IMR-90 (cell line): ENCODE measurements around the gene FEZ2. TPM values are rescaled to one million over a fixed set of nuclear protein-coding genes. Genes with fewer than 3 reads are reported as not detected.

Experiments
- ATAC-seq: fragments of 200-7000 bp; cut with Tn5 transposase; 2 replicates; pipeline ENCODE4 v1.9.1; 2020; ENCODE audit warnings: low read depth, mild to moderate bottlenecking, moderate library complexity
- BruUV-seq: library from RNA; stranded (reverse); fragments of 400-500 nt; replicated peaks from 2 replicates; lab custom pipeline; 2021; lab: Mats Ljungman, UMichigan
- CTCF ChIA-PET: fragments of 300-600 bp; formaldehyde crosslinking; extraction: SDS; loops from one replicate; lab custom pipeline; 2021; ENCODE audit warnings: antibody characterized with exemption; lab: Yijun Ruan, JAX
- POLR2A ChIA-PET: fragments of 300-600 bp; sonication (Branson Sonifier 250); formaldehyde crosslinking; loops from one replicate; lab custom pipeline; 2022; ENCODE audit warnings: antibody characterized with exemption; ENCODE audit not compliant: unreplicated experiment; lab: Charles Lee
- DNase-seq: peaks from one replicate; pipeline ENCODE4 v3.0.0; 2013
- H2AFZ ChIP-seq: replicated peaks from 2 replicates; pipeline ENCODE3; 2013; ENCODE audit warnings: low read length, mild to moderate bottlenecking; ENCODE audit not compliant: poor library complexity
- H2AK5ac ChIP-seq: 2 replicates; pipeline ENCODE4 v1.6.1; 2013; ENCODE audit warnings: low read depth, low read length, inconsistent platforms
- H2AK9ac ChIP-seq: replicated peaks from 2 replicates; pipeline ENCODE3; 2013; ENCODE audit warnings: mild to moderate bottlenecking, low read depth, low read length, moderate library complexity; ENCODE audit not compliant: poor library complexity
- H2BK120ac ChIP-seq: 2 replicates; pipeline ENCODE4 v1.6.1; 2013; ENCODE audit warnings: low read depth, low read length, inconsistent platforms
- H2BK15ac ChIP-seq: 3 replicates; pipeline ENCODE4 v1.6.1; 2013; ENCODE audit warnings: low read depth, low read length, inconsistent platforms
- H2BK20ac ChIP-seq: 2 replicates; pipeline ENCODE4 v1.6.1; 2013; ENCODE audit warnings: low read depth, mild to moderate bottlenecking, inconsistent platforms, low read length, moderate library complexity
- H2BK5ac ChIP-seq: 2 replicates; pipeline ENCODE4 v1.6.1; 2013; ENCODE audit warnings: mild to moderate bottlenecking, low read depth, low read length, inconsistent platforms; ENCODE audit not compliant: poor library complexity, severe bottlenecking
- H3K14ac ChIP-seq: replicated peaks from 2 replicates; pipeline ENCODE4 v1.6.1; 2013; ENCODE audit warnings: low read depth, low read length, inconsistent platforms
- H3K18ac ChIP-seq: 2 replicates; pipeline ENCODE4 v1.6.1; 2013; ENCODE audit warnings: low read depth, low read length, control low read depth
- H3K23ac ChIP-seq: 2 replicates; pipeline ENCODE4 v1.6.1; 2013; ENCODE audit warnings: low read depth, low read length, inconsistent platforms
- H3K27ac ChIP-seq: 2 replicates; pipeline ENCODE4 v1.5.1; 2013; ENCODE audit warnings: mild to moderate bottlenecking, control low read depth, low read length; ENCODE audit not compliant: insufficient read depth
- H3K27me3 ChIP-seq: 2 replicates; pipeline ENCODE4 v1.6.1; 2013; ENCODE audit warnings: low read length; ENCODE audit not compliant: control insufficient read depth, insufficient read depth
- H3K36me3 ChIP-seq: 2 replicates; pipeline ENCODE4 v1.6.1; 2013; ENCODE audit warnings: low read length, mixed read lengths; ENCODE audit not compliant: control insufficient read depth, insufficient read depth
- H3K4ac ChIP-seq: 2 replicates; pipeline ENCODE4 v1.6.1; 2013; ENCODE audit warnings: low read depth, low read length, inconsistent platforms
- H3K4me1 ChIP-seq: 2 replicates; pipeline ENCODE4 v1.6.1; 2013; ENCODE audit warnings: low read length, mixed read lengths; ENCODE audit not compliant: control insufficient read depth, insufficient read depth
- H3K4me2 ChIP-seq: 2 replicates; pipeline ENCODE4 v1.6.1; 2013; ENCODE audit warnings: low read depth, mild to moderate bottlenecking, control low read depth, low read length, moderate library complexity
- H3K4me3 ChIP-seq: 2 replicates; pipeline ENCODE4 v1.5.1; 2013; ENCODE audit warnings: low read depth, mild to moderate bottlenecking, control low read depth, low read length, moderate library complexity; ENCODE audit not compliant: insufficient read depth
- H3K56ac ChIP-seq: 2 replicates; pipeline ENCODE4 v1.6.1; 2013; ENCODE audit warnings: low read length, inconsistent platforms; ENCODE audit not compliant: insufficient read depth; ENCODE audit errors: extremely low read depth
- H3K79me1 ChIP-seq, 2 experiments: 2 replicates each; pipeline ENCODE4 v1.6.1; 2013; ENCODE audit warnings: low read length in 2 of 2, inconsistent platforms in 1 of 2, low read depth in 1 of 2
- H3K9ac ChIP-seq: 2 replicates; pipeline ENCODE4 v1.6.1; 2013; ENCODE audit warnings: low read depth, low read length, control low read depth
- H3K9me1 ChIP-seq: 2 replicates; pipeline ENCODE4 v1.6.1; 2013; ENCODE audit warnings: low read length, inconsistent platforms; ENCODE audit not compliant: insufficient read depth
- H3K9me3 ChIP-seq: 2 replicates; pipeline ENCODE4 v1.6.1; 2013; ENCODE audit warnings: low read length; ENCODE audit not compliant: control insufficient read depth, insufficient read depth
- H4K20me1 ChIP-seq: 2 replicates; pipeline ENCODE4 v1.6.1; 2013; ENCODE audit warnings: low read length, inconsistent platforms; ENCODE audit not compliant: insufficient read depth
- H4K5ac ChIP-seq: 2 replicates; pipeline ENCODE4 v1.6.1; 2013; ENCODE audit warnings: mild to moderate bottlenecking, low read depth, low read length, control low read depth
- H4K8ac ChIP-seq, 2 experiments: 2 replicates each; pipeline ENCODE4 v1.6.1; 2013; ENCODE audit warnings: low read depth in 2 of 2, low read length in 2 of 2, control low read depth in 1 of 2, inconsistent platforms in 1 of 2
- H4K91ac ChIP-seq: 2 replicates; pipeline ENCODE4 v1.6.1; 2013; ENCODE audit warnings: low read depth, low read length, inconsistent platforms; ENCODE audit not compliant: insufficient read depth
- BHLHE40 ChIP-seq: fragments of 150-350 bp; IDR thresholded peaks from 2 replicates; pipeline ENCODE4 v1.6.1; 2016; ENCODE audit warnings: mild to moderate bottlenecking, low read depth, low read length
- CEBPB ChIP-seq: IDR thresholded peaks from 2 replicates; pipeline ENCODE4 v1.6.1; 2012; ENCODE audit warnings: low read depth, low read length, improper control_type of control experiment
- CHD1 ChIP-seq: IDR thresholded peaks from 2 replicates; pipeline ENCODE4 v1.6.1; 2012; ENCODE audit warnings: low read depth, low read length, improper control_type of control experiment
- CTCF ChIP-seq: conservative IDR thresholded peaks from 2 replicates; pipeline ENCODE4 v1.5.1; 2012; ENCODE audit warnings: mild to moderate bottlenecking, low read depth, low read length, improper control_type of control experiment
- ELK1 ChIP-seq: fragments of 150-350 bp; IDR thresholded peaks from 2 replicates; pipeline ENCODE4 v1.6.1; 2016; ENCODE audit warnings: low read depth, mild to moderate bottlenecking, low read length, moderate library complexity, borderline replicate concordance
- FOS ChIP-seq: fragments of 150-350 bp; IDR thresholded peaks from 2 replicates; pipeline ENCODE4 v1.6.1; 2016; ENCODE audit warnings: low read depth, low read length
- MAFK ChIP-seq: IDR thresholded peaks from 2 replicates; pipeline ENCODE4 v1.6.1; 2012; ENCODE audit warnings: low read depth, low read length, improper control_type of control experiment
- MAZ ChIP-seq: IDR thresholded peaks from 2 replicates; pipeline ENCODE4 v1.6.1; 2012; ENCODE audit warnings: low read depth, mild to moderate bottlenecking, low read length, improper control_type of control experiment, moderate library complexity, borderline replicate concordance
- MXI1 ChIP-seq: IDR thresholded peaks from 2 replicates; pipeline ENCODE4 v1.6.1; 2012; ENCODE audit warnings: low read depth, mild to moderate bottlenecking, low read length, moderate library complexity, borderline replicate concordance
- NFE2L2 ChIP-seq: fragments of 150-350 bp; IDR thresholded peaks from 2 replicates; pipeline ENCODE4 v1.6.1; 2016; ENCODE audit warnings: low read depth, mild to moderate bottlenecking, low read length
- POLR2A ChIP-seq: IDR thresholded peaks from 2 replicates; pipeline ENCODE4 v1.6.1; 2012; ENCODE audit warnings: mild to moderate bottlenecking, low read depth, low read length
- RCOR1 ChIP-seq: IDR thresholded peaks from 2 replicates; pipeline ENCODE4 v1.6.1; 2012; ENCODE audit warnings: mild to moderate bottlenecking, low read length, improper control_type of control experiment; ENCODE audit not compliant: insufficient replicate concordance
- RFX5 ChIP-seq: IDR thresholded peaks from 2 replicates; pipeline ENCODE4 v1.8.0; 2012; ENCODE audit warnings: low read depth, mild to moderate bottlenecking, low read length, moderate library complexity
- SMC3 ChIP-seq: fragments of 150-350 bp; IDR thresholded peaks from 2 replicates; pipeline ENCODE4 v1.6.1; 2016; ENCODE audit warnings: low read depth, mild to moderate bottlenecking, antibody characterized with exemption, low read length, moderate library complexity
- USF2 ChIP-seq: fragments of 150-350 bp; IDR thresholded peaks from 2 replicates; pipeline ENCODE4 v1.6.1; 2017; ENCODE audit warnings: mild to moderate bottlenecking, antibody characterized with exemption, low read length, low read depth
- WGBS, 2 experiments: methylation state at CpG; one replicate each; pipeline versions ENCODE4 v1.1.5 to v1.1.7; 2013; ENCODE audit warnings: missing lambda C conversion rate in 2 of 2; ENCODE audit not compliant: insufficient read length in 1 of 2; ENCODE audit errors: extremely low coverage in 2 of 2; 5-methylcytosine and 5-hydroxymethylcytosine counted together
- dilution Hi-C: fragments of 300-500 bp; cut with HindIII; formaldehyde crosslinking; loops from one replicate; pipeline ENCODE4 v1.14.3; 2018; ENCODE audit warnings: low sequenced_read_pairs; ENCODE audit not compliant: unreplicated experiment
- in situ Hi-C: fragments of 300-500 bp; cut with MboI; formaldehyde crosslinking; loops from 3 replicates; pipeline ENCODE4 v1.14.3; 2019; ENCODE audit warnings: low sequenced_read_pairs, inconsistent platforms, mixed read lengths
- intact Hi-C: fragments of 100-400 bp; cut with micrococcal nuclease; formaldehyde crosslinking; loops from 2 replicates; pipeline ENCODE4 v1.10.0; 2022
- polyA plus RNA-seq, 3 experiments: library from polyadenylated mRNA; depleted of rRNA; stranded (reverse); fragments of >200 nt; gene quantifications; 2 replicates each; pipeline ENCODE4 v1.2.3, GENCODE V29; 2012; ENCODE audit warnings: low replicate concordance in 1 of 3
- total RNA-seq: library from RNA; depleted of rRNA; stranded (reverse); fragments of >200 nt; gene quantifications from 2 replicates; pipeline ENCODE4 v1.2.3, GENCODE V29; 2012

The FEZ2 gene
- total and polyA plus RNA-seq, 2 of the 4 experiments (the other 2 are of a cell fraction), result 19.4 to 31.6 TPM

GRCh38 chr2:36567711-36568408 lies 30.1 kb downstream of the FEZ2 start:
- DNase-seq (no peak), ATAC-seq (no peak)
- Histone ChIP-seq H3K4me2 (no peak overlapping the region), H3K4ac (peak overlapping the region; percentile 79), H3K23ac (peak overlapping the region; percentile 76; the same call in 1 of the 2 replicates), H2BK5ac (peak overlapping the region; percentile 99), H4K5ac (peak overlapping the region; percentile 35; the same call in 1 of the 2 replicates), H3K4me1 (peaks cover 16% of the 10 kb centered on the region), H3K9me3 (no peaks in the 10 kb centered on the region), H3K79me1 (peaks cover 28 to 57% of the 10 kb centered on the region in 2 experiments), H3K56ac (peak overlapping the region; percentile 18), H2BK15ac (0 out of 3 replicates have a peak overlapping the region, but pooled peaks have one; percentile 55), H2BK20ac (peak overlapping the region; percentile 7; the same call in 1 of the 2 replicates), H4K20me1 (no peaks in the 10 kb centered on the region), H3K9ac (no peak overlapping the region), H3K36me3 (peaks cover 12% of the 10 kb centered on the region), H3K9me1 (peaks cover 13% of the 10 kb centered on the region), H2BK120ac (peak overlapping the region; percentile 83), H3K14ac (peak overlapping the region; percentile 30), H3K27ac (peak overlapping the region; percentile 58), H2AK9ac (no peak overlapping the region), H3K4me3 (no peak overlapping the region), H3K27me3 (no peaks in the 10 kb centered on the region), H4K8ac (peak overlapping the region; percentile 10 to 79), H2AK5ac (peak overlapping the region; percentile 48), H4K91ac (peak overlapping the region; percentile 2), H3K18ac (peak overlapping the region; percentile 82), H2AFZ (no peak overlapping the region)
- ChIA-PET POLR2A (no interaction called here), CTCF (no interaction called here)
- no CpG with 5 or more reads among the region's 6 CpGs for WGBS, 2 experiments
- BruUV-seq, result no TSS peak
- intact Hi-C loops (loop anchor here (1.0 kb wide), 1 partner anchor 29 kb away; no protein-coding TSS in a partner anchor), in situ Hi-C loops (no loop called here), dilution Hi-C loops (no loop called here)
- TF ChIP-seq CHD1 (no peak), POLR2A (no peak), BHLHE40 (no peak), MXI1 (no peak), NFE2L2 (no peak), SMC3 (no peak), CEBPB (no peak), FOS (no peak), ELK1 (no peak), RCOR1 (no peak), RFX5 (no peak), USF2 (no peak), MAFK (no peak), CTCF (no peak), MAZ (no peak)
